H1 (cell line): ENCODE measurements around the gene CACNA1A. TPM values are rescaled to one million over a fixed set of nuclear protein-coding genes. Genes with fewer than 3 reads are reported as not detected.

ENCODE experiments used
- EZH2 ChIP-seq: fragments of 200-600 bp; sonication (generic); IDR thresholded peaks from 2 replicates; pipeline ENCODE4 v1.7.1; 2012; ENCODE audit warnings: low read depth, mild to moderate bottlenecking, moderate library complexity, low read length, inconsistent platforms; ENCODE audit not compliant: severe bottlenecking
- polyA plus RNA-seq, 7 experiments: library from polyadenylated mRNA; depleted of rRNA in 3 of 7; stranded (reverse) in 5 of 7; unstranded in 2 of 7; fragments of >200 nt in 5 of 7; fragments of 200-250 nt in 2 of 7; gene quantifications; 1 replicate in 5 of 7; 2 replicates in 1 of 7; 4 replicates in 1 of 7; pipeline versions ENCODE4 v1.2.1 to v1.2.3, GENCODE V29; 2011 to 2013; ENCODE audit warnings: missing spikeins in 2 of 7, mixed read lengths in 2 of 7
- total RNA-seq: library from RNA; stranded (reverse); fragmentation: NEBNext Ultra II Directional; extraction: Animal tissue kit (Norgen Biotek cat#: 25700); gene quantifications from 2 replicates; pipeline ENCODE4 v1.2.1, GENCODE V29; 2021

CACNA1A gene
- total and polyA plus RNA-seq, 2 of the 8 experiments (the other 6 are each of a cell fraction or from before 2014, with no cell fraction given), result 10.7 to 25.3 TPM

DNA sequence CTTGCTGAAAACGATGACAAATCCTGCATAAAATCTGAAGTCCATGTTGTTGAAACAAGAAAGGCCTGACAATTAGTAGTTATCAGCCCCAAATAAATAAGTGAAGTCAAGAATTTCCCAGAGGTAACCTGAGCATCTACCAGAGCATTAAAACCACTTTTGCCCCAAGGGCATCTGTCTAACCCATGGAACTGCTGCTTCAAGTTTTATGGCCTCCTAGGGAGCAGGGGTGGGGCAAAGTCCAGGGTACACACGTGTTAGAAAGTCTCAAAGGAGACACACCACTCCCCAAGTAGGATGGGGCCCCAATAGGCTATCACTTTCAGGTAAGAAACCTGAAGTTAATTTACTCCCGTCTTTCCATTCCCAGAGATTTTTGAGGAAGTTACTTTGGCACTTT lies 81.1 kb downstream of the CACNA1A start (continued):
- TF ChIP-seq EZH2, result no peak
